GM23338 (cell line): Measurements from ENCODE around the gene FOXD4L6.
"Not testable (repeated sequence)": the region's sequence is repeated elsewhere in the genome, so short reads cannot be mapped to it uniquely, and the experiment has no call there.

ENCODE experiments used
- CREB1 ChIP-seq: fragments of 250-450 bp; sonication (Bioruptor Pico); IDR thresholded peaks from 2 replicates; pipeline ENCODE4 v1.5.0; 2020; ENCODE audit warnings: low read depth, mild to moderate bottlenecking, moderate library complexity
- EZH2 ChIP-seq: fragments of 200-600 bp; sonication (generic); IDR thresholded peaks from one replicate; pipeline ENCODE4 v1.8.0; 2017; ENCODE audit warnings: antibody characterized with exemption, mild to moderate bottlenecking, low read depth; ENCODE audit not compliant: unreplicated experiment
- EZH2phosphoT487 ChIP-seq: fragments of 200-600 bp; sonication (generic); IDR thresholded peaks from one replicate; pipeline ENCODE4 v1.8.1; 2018; ENCODE audit warnings: antibody characterized with exemption; ENCODE audit not compliant: unreplicated experiment
- JUNB ChIP-seq: IDR thresholded peaks from one replicate; pipeline ENCODE4 v1.6.1; 2016; ENCODE audit warnings: antibody characterized with exemption; ENCODE audit not compliant: unreplicated experiment
- POLR2AphosphoS5 ChIP-seq: IDR thresholded peaks from 2 replicates; pipeline ENCODE4 v1.6.1; 2016; ENCODE audit warnings: antibody characterized with exemption, low read depth
- STAT1 ChIP-seq: IDR thresholded peaks from one replicate; pipeline ENCODE4 v1.6.1; 2016; ENCODE audit warnings: antibody characterized with exemption; ENCODE audit not compliant: unreplicated experiment
- ZNF114 ChIP-seq: fragments of 250-450 bp; sonication (Bioruptor Pico); IDR thresholded peaks from 2 replicates; pipeline ENCODE4 v1.5.0; 2020; ENCODE audit warnings: mild to moderate bottlenecking, moderate library complexity
- ZNF331 ChIP-seq: fragments of 250-450 bp; sonication (Bioruptor Pico); IDR thresholded peaks from 2 replicates; pipeline ENCODE4 v1.5.0; 2020; ENCODE audit warnings: low read depth, mild to moderate bottlenecking, moderate library complexity
- TF ChIP-seq, protein P1 (sequence below), 2 experiments: fragments of 200-600 bp in 1 of 2; sonication (generic) in 1 of 2; conservative IDR thresholded peaks; 2 replicates each; pipeline versions ENCODE4 v1.5.1 to v1.6.1; 2016 to 2017; ENCODE audit warnings: antibody characterized with exemption in 2 of 2, low read depth in 2 of 2, mild to moderate bottlenecking in 2 of 2, moderate library complexity in 1 of 2
- TF ChIP-seq, protein P2 (sequence below): IDR thresholded peaks from one replicate; pipeline ENCODE4 v1.6.1; 2018; ENCODE audit warnings: antibody characterized with exemption; ENCODE audit not compliant: unreplicated experiment
- TF ChIP-seq, protein P3 (sequence below): fragments of 250-450 bp; sonication (Bioruptor Pico); IDR thresholded peaks from 2 replicates; pipeline ENCODE4 v1.5.0; 2020; ENCODE audit warnings: mild to moderate bottlenecking, moderate library complexity
- TF ChIP-seq, protein P4 (sequence below): IDR thresholded peaks from 2 replicates; pipeline ENCODE4 v1.6.1; 2016; ENCODE audit warnings: antibody characterized with exemption

DNA sequence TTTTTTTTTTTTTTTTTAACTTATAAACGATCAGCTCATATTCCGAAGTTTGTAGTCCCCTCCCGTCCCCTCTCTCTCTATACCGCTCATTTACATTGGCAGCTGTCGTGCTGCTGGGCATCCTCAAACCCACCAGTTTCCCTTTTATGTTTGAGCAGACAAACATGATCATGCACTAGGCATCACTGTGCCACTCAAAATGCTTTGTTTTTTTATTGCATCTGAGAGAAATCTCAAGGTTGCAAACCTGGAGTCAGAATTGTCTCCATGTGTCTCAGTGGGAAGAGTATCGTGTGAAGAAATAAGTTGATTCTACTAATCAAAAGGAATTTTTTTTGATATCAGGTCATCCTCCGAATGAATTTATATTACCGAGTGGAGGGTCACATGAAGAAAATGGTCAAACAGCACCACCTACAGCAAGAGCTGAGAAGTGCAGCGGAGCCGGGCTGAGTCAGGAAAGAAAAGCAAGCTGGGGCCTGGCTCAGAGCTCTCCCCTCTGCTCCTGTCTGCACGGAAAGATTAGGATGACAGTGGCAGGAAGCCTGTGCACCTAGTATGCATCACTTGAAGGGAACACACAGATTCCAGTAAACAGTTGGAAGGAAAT lies 39.9 kb downstream of the FOXD4L6 start:
- TF ChIP-seq JUNB; POLR2AphosphoS5; EZH2; EZH2phosphoT487; ZNF331 (CRISPR knock-in tag); CREB1 (CRISPR knock-in tag); ZNF114 (CRISPR knock-in tag); STAT1: not testable (repeated sequence)
- TF ChIP-seq, protein P1, sequence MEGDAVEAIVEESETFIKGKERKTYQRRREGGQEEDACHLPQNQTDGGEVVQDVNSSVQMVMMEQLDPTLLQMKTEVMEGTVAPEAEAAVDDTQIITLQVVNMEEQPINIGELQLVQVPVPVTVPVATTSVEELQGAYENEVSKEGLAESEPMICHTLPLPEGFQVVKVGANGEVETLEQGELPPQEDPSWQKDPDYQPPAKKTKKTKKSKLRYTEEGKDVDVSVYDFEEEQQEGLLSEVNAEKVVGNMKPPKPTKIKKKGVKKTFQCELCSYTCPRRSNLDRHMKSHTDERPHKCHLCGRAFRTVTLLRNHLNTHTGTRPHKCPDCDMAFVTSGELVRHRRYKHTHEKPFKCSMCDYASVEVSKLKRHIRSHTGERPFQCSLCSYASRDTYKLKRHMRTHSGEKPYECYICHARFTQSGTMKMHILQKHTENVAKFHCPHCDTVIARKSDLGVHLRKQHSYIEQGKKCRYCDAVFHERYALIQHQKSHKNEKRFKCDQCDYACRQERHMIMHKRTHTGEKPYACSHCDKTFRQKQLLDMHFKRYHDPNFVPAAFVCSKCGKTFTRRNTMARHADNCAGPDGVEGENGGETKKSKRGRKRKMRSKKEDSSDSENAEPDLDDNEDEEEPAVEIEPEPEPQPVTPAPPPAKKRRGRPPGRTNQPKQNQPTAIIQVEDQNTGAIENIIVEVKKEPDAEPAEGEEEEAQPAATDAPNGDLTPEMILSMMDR (conservative IDR thresholded peaks at IDR 0.05; ENCODE audit: low read depth in 2 of 2) = peak in 1 of 2 experiments; percentile 45; a peak in 2 of 4 replicates
- TF ChIP-seq, protein P2, sequence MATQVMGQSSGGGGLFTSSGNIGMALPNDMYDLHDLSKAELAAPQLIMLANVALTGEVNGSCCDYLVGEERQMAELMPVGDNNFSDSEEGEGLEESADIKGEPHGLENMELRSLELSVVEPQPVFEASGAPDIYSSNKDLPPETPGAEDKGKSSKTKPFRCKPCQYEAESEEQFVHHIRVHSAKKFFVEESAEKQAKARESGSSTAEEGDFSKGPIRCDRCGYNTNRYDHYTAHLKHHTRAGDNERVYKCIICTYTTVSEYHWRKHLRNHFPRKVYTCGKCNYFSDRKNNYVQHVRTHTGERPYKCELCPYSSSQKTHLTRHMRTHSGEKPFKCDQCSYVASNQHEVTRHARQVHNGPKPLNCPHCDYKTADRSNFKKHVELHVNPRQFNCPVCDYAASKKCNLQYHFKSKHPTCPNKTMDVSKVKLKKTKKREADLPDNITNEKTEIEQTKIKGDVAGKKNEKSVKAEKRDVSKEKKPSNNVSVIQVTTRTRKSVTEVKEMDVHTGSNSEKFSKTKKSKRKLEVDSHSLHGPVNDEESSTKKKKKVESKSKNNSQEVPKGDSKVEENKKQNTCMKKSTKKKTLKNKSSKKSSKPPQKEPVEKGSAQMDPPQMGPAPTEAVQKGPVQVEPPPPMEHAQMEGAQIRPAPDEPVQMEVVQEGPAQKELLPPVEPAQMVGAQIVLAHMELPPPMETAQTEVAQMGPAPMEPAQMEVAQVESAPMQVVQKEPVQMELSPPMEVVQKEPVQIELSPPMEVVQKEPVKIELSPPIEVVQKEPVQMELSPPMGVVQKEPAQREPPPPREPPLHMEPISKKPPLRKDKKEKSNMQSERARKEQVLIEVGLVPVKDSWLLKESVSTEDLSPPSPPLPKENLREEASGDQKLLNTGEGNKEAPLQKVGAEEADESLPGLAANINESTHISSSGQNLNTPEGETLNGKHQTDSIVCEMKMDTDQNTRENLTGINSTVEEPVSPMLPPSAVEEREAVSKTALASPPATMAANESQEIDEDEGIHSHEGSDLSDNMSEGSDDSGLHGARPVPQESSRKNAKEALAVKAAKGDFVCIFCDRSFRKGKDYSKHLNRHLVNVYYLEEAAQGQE = not testable (repeated sequence)
- TF ChIP-seq, protein P3, sequence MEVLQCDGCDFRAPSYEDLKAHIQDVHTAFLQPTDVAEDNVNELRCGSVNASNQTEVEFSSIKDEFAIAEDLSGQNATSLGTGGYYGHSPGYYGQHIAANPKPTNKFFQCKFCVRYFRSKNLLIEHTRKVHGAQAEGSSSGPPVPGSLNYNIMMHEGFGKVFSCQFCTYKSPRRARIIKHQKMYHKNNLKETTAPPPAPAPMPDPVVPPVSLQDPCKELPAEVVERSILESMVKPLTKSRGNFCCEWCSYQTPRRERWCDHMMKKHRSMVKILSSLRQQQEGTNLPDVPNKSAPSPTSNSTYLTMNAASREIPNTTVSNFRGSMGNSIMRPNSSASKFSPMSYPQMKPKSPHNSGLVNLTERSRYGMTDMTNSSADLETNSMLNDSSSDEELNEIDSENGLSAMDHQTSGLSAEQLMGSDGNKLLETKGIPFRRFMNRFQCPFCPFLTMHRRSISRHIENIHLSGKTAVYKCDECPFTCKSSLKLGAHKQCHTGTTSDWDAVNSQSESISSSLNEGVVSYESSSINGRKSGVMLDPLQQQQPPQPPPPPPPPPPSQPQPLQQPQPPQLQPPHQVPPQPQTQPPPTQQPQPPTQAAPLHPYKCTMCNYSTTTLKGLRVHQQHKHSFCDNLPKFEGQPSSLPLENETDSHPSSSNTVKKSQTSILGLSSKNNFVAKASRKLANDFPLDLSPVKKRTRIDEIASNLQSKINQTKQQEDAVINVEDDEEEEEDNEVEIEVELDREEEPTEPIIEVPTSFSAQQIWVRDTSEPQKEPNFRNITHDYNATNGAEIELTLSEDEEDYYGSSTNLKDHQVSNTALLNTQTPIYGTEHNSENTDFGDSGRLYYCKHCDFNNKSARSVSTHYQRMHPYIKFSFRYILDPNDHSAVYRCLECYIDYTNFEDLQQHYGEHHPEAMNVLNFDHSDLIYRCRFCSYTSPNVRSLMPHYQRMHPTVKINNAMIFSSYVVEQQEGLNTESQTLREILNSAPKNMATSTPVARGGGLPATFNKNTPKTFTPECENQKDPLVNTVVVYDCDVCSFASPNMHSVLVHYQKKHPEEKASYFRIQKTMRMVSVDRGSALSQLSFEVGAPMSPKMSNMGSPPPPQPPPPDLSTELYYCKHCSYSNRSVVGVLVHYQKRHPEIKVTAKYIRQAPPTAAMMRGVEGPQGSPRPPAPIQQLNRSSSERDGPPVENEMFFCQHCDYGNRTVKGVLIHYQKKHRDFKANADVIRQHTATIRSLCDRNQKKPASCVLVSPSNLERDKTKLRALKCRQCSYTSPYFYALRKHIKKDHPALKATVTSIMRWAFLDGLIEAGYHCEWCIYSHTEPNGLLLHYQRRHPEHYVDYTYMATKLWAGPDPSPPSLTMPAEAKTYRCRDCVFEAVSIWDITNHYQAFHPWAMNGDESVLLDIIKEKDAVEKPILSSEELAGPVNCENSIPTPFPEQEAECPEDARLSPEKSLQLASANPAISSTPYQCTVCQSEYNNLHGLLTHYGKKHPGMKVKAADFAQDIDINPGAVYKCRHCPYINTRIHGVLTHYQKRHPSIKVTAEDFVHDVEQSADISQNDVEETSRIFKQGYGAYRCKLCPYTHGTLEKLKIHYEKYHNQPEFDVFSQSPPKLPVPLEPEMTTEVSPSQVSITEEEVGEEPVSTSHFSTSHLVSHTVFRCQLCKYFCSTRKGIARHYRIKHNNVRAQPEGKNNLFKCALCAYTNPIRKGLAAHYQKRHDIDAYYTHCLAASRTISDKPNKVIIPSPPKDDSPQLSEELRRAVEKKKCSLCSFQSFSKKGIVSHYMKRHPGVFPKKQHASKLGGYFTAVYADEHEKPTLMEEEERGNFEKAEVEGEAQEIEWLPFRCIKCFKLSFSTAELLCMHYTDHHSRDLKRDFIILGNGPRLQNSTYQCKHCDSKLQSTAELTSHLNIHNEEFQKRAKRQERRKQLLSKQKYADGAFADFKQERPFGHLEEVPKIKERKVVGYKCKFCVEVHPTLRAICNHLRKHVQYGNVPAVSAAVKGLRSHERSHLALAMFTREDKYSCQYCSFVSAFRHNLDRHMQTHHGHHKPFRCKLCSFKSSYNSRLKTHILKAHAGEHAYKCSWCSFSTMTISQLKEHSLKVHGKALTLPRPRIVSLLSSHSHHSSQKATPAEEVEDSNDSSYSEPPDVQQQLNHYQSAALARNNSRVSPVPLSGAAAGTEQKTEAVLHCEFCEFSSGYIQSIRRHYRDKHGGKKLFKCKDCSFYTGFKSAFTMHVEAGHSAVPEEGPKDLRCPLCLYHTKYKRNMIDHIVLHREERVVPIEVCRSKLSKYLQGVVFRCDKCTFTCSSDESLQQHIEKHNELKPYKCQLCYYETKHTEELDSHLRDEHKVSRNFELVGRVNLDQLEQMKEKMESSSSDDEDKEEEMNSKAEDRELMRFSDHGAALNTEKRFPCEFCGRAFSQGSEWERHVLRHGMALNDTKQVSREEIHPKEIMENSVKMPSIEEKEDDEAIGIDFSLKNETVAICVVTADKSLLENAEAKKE = not testable (repeated sequence)
- TF ChIP-seq, protein P4, sequence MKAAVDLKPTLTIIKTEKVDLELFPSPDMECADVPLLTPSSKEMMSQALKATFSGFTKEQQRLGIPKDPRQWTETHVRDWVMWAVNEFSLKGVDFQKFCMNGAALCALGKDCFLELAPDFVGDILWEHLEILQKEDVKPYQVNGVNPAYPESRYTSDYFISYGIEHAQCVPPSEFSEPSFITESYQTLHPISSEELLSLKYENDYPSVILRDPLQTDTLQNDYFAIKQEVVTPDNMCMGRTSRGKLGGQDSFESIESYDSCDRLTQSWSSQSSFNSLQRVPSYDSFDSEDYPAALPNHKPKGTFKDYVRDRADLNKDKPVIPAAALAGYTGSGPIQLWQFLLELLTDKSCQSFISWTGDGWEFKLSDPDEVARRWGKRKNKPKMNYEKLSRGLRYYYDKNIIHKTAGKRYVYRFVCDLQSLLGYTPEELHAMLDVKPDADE = not testable (repeated sequence)
